Measurements from ENCODE around the gene CLDN6. TPM values are rescaled to one million over a fixed set of nuclear protein-coding genes. Genes with fewer than 3 reads are reported as not detected.

CLDN6 gene
- total and polyA plus RNA-seq, 9 of the 15 experiments (the other 6 are each of a cell fraction or from before 2014, with no cell fraction given), result 0.22 to 0.75 (median 0.38) TPM; not detected in 3

GRCh38 chr16:2987286-2987685 lies 30.7 kb downstream of the CLDN6 start:
- BruUV-seq (replicated peaks), result no TSS peak
- no peak for ATAC-seq
- H2AFZ ChIP-seq (ENCODE audit: low read depth, low read length), result no peak overlapping the region
- TF ChIP-seq, protein P1, sequence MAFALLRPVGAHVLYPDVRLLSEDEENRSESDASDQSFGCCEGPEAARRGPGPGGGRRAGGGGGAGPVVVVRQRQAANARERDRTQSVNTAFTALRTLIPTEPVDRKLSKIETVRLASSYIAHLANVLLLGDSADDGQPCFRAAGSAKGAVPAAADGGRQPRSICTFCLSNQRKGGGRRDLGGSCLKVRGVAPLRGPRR (CRISPR knock-in tag; IDR thresholded peaks at IDR 0.05), result no peak
- no peak for TF ChIP-seq MAFF (IDR thresholded peaks at IDR 0.05; ENCODE audit: low read length)
- TF ChIP-seq RBM15 (IDR thresholded peaks at IDR 0.05; ENCODE audit: insufficient read depth, low read length), result no peak
- no peak for TF ChIP-seq ZFP30 (CRISPR knock-in tag; IDR thresholded peaks at IDR 0.05; ENCODE audit: borderline replicate concordance)
- TF ChIP-seq, protein P2, sequence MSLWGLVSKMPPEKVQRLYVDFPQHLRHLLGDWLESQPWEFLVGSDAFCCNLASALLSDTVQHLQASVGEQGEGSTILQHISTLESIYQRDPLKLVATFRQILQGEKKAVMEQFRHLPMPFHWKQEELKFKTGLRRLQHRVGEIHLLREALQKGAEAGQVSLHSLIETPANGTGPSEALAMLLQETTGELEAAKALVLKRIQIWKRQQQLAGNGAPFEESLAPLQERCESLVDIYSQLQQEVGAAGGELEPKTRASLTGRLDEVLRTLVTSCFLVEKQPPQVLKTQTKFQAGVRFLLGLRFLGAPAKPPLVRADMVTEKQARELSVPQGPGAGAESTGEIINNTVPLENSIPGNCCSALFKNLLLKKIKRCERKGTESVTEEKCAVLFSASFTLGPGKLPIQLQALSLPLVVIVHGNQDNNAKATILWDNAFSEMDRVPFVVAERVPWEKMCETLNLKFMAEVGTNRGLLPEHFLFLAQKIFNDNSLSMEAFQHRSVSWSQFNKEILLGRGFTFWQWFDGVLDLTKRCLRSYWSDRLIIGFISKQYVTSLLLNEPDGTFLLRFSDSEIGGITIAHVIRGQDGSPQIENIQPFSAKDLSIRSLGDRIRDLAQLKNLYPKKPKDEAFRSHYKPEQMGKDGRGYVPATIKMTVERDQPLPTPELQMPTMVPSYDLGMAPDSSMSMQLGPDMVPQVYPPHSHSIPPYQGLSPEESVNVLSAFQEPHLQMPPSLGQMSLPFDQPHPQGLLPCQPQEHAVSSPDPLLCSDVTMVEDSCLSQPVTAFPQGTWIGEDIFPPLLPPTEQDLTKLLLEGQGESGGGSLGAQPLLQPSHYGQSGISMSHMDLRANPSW (CRISPR knock-in tag; IDR thresholded peaks at IDR 0.05), result no peak
- TF ChIP-seq ADNP (tag; IDR thresholded peaks at IDR 0.05), result no peak
- TF ChIP-seq ZNF766 (CRISPR knock-in tag; conservative IDR thresholded peaks at IDR 0.05), result no peak
- peak overlapping the region in 1 of 2 experiments; percentile 64; a peak in 2 of 4 replicates for H3K9ac ChIP-seq (ENCODE audit: insufficient read depth in 1 of 2, low read depth in 2 of 2, low read length in 2 of 2)
- no peaks in the 10 kb centered on the region for H3K36me3 ChIP-seq (ENCODE audit: control insufficient read depth, insufficient read depth, low read length)
- no peak for DNase-seq (ENCODE audit: extremely low read depth in 1 of 4, low spot score in 3 of 4)
- H3K79me2 ChIP-seq (ENCODE audit: control insufficient read depth, insufficient read depth, low read length), result no peaks in the 10 kb centered on the region
- no peaks in the 10 kb centered on the region for H3K9me3 ChIP-seq (replicated peaks; ENCODE audit: control insufficient read depth, insufficient read depth, low read depth, low read length)
- POLR2A ChIA-PET, result no interaction called here
- in situ Hi-C loops (cut with MboI), result no loop called here
- no peaks in the 10 kb centered on the region for H4K20me1 ChIP-seq (replicated peaks; ENCODE audit: control insufficient read depth, insufficient read depth, low read length)
- no peaks in the 10 kb centered on the region for H3K9me1 ChIP-seq (ENCODE audit: control insufficient read depth, insufficient read depth, low read length)
- no peak overlapping the region for H3K4me3 ChIP-seq
- intact Hi-C loops (cut with micrococcal nuclease), result no loop called here
- 61% methylated on average over 8 of the region's 9 CpGs for WGBS (ENCODE audit: insufficient coverage, low coverage, missing lambda C conversion rate)
- no peak for FAIRE-seq
- CTCF ChIA-PET (ENCODE audit: low intra/inter-chr PET ratio), result no interaction called here
- H3K4me2 ChIP-seq (ENCODE audit: insufficient read depth, low read length), result no peak overlapping the region
- H3K4me1 ChIP-seq (replicated peaks in 1 of 2; ENCODE audit: control insufficient read depth in 2 of 2, insufficient read depth in 2 of 2, low read length in 2 of 2), result peaks cover 11 to 65% of the 10 kb centered on the region in 2 experiments
- no peaks in the 10 kb centered on the region for H3K27me3 ChIP-seq (ENCODE audit: control insufficient read depth in 2 of 2, insufficient read depth in 2 of 2, low read length in 2 of 2)
- no peak overlapping the region for H3K27ac ChIP-seq (ENCODE audit: extremely low read depth, low read depth, low read length)

All from K562 (cell line).